ENCODE data around the gene DCUN1D5.

Gene DCUN1D5

GRCh38 chr11:103091801-103092524, at the start of gene DCUN1D5:
TSS of gene DCUN1D5 (minus strand) at chr11:103092160. CDS start at chr11:103091872, 288 bp downstream.
- peak; percentile 91 for DNase-seq

GRCh38 chr11:103125462-103125861, 33.5 kb upstream of the DCUN1D5 start:
- DNase-seq: no peak

DNA sequence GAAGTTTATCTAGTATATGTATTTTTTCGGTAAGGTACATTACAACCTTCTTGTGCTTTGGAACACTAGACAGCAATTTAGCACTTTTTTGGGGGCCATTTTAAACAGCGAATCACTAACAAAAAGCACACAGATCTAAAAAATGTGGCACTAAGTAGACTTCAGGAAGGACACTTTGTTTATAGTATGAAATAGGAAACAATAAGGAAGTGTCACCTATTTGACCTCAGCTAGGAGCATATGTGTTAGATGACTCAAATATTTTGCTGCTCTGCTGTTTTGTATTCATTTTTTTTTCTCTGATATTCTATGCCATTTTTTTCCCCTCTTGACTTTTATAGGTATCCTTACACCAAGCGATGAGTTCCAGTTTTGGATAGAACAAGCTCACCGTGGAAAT, 22.9 kb upstream of the DCUN1D5 start:
- DNase-seq: no peak

DNA sequence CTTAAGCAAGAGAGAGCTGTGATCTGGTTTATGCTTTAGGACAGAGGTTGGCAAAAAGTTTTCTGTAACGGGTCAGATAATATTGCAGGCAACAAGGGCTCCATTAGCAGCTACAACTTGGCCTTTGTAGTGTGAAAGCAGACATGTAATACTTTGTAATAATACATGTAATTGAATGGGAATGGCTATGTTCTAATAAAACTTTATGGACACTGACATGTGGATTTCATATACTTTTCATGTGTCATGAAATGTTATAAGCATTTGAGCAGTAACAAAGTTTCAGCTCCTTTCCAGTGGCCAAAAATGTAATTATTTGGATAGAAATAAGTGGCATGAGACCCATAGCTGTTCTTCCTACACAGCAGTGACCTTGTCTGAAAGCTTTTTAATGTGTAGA, 20.4 kb upstream of the DCUN1D5 start:
- DNase-seq: no peak

DNA sequence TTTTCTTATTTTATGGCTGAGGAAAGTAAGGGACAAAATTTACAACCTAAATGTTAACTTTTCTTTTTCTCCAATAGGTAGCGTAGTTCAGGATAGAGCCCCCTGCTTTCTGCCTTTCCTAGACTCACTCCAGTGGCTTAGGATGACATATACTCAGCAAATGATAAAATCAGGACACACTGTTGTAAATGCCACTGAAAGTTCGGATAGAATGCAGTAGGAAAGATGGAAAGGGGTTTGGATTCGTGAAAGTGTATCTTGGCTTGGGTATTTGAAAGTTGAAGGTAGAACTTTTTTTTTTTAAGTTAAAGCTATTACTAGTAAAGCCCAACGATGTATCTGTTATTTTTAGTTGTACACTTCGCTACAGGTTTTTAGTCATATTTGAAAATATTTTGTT, 19.4 kb upstream of the DCUN1D5 start:
- DNase-seq: no peak

DNA sequence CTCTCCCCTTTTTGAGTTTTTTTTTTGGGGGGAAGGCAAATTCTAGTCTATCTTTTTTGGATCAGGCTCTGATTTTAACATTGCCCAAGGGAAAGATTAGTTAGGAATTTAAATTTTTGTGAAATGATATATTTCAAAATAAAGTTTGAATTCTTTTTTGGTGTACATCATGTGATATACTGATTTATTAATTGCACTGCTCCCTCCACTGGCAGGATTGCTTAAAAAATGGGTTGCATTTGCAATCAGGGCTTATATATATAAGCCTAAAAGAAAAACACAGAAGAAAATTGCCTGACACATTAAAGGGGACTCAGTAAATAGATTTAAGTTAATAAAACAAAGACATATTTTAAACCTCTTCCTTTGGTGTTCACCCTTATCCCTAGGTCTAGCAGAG, 18.4 kb upstream of the DCUN1D5 start:
- no peak for DNase-seq

GRCh38 chr11:103109818-103110388, 17.9 kb upstream of the DCUN1D5 start:
- no peak for DNase-seq

GRCh38 chr11:103108933-103109817, 17.2 kb upstream of the DCUN1D5 start, which contains the start of gene DYNC2H1:
TSS of gene DYNC2H1 (plus strand) at chr11:103109426. CDS start at chr11:103109575, 149 bp downstream.
- peak; percentile 81 for DNase-seq

GRCh38 chr11:103097279-103097678, 5.3 kb upstream of the DCUN1D5 start:
- no peak for DNase-seq

DNA sequence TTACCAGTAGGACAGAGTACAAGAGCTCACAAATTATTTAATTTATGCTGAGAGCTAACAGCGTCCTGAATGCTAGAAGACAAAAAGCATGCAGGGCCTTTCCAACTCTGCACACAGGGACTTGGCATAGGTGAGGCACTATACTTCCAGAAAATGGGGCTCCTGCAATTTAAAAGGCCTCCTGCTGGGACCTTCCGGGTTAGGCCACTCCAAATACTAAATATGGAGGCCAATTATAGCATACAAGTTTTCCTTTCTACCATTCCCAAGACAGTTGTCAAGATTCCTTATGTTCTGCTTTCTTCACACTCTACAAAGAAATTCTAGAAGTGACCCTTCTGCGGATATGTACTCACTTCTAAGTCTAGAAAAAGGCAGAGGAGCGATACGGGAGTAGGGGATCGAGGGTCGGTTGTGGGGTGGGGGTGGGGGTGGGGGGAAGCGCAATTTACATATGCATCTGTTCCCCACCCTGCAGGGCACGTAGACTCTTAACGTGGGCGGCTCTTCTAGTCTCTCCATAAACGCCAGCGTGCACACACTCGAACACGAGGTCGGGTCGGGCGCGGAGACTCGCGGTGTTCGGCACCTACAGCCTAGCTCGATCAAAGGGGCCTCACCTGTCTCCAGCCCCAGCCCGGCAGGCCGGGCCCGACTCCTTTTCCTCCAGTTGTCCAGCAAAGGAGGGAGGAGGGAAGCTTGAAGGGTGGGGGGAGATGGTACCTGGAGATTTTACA, 728 bp downstream of the DCUN1D5 start:
- DNase-seq: no peak

DNA sequence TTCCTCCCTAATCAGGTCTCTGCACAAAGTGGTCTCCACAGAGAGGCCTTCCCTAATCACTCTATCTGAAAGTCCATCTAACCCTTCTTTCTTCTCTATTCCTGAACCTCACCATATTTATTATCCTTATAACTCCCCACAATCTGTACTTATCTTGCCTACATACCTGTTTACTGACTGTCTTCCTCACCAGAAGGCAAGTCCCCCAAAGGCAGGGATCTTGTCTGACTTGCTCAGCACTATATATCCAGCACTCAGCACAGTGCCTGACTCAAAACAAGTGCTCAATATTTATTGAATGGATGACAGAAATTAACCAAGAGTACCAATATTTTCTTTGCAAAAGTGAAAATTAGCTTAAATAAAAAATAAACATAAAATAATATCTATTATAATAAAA, 5.5 kb downstream of the DCUN1D5 start:
- DNase-seq: no peak

GRCh38 chr11:103085758-103086365, 6.1 kb downstream of the DCUN1D5 start:
- no peak for DNase-seq

DNA sequence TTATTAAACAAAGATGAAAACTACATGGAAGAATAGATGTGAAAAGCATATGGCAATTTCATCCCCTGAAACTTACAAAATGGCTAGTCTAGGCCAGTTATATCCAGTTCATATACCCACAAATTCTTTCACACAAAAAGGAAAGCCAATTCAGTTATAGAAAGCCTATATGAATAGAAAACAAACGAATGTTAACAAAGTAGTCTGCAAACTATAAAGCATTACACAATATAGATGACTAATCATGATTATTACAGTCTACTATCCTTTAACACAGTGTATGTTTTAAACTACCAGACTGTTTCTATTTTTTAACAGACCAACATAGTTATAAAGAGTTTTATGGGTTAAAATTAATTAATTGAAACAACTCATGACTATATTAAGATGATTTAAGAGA, 12.1 kb downstream of the DCUN1D5 start:
- DNase-seq: no peak

- DNase-seq: no peak
Observed at GRCh38 chr11:103078710-103079109, 13.2 kb downstream of the DCUN1D5 start.

GRCh38 chr11:103077554-103077953, 14.4 kb downstream of the DCUN1D5 start:
- no peak for DNase-seq

GRCh38 chr11:103076361-103076760, 15.6 kb downstream of the DCUN1D5 start:
- no peak for DNase-seq

- DNase-seq: no peak
Observed at GRCh38 chr11:103071008-103071407, 21.0 kb downstream of the DCUN1D5 start.

GRCh38 chr11:103070142-103070541, 21.8 kb downstream of the DCUN1D5 start:
- DNase-seq: no peak

DNA sequence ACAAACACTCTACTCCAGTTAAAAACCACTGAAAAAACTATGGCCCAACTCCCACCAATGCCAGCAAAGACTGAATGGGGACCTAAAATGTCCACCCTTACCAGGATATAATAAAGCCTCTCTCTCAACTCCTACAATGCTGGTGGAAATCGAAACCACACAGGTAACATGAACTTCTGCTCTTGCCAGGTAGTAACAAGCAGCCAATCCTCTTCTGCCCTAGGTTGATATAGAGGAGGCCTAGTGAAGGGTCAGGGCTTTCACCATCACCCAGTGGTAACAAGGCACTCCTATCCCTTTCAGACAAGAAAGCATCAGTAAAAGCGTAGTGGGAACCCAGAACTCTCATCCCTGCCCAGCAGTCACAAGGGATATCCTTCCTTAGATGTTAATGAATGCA, 22.6 kb downstream of the DCUN1D5 start:
- DNase-seq: no peak

DNA sequence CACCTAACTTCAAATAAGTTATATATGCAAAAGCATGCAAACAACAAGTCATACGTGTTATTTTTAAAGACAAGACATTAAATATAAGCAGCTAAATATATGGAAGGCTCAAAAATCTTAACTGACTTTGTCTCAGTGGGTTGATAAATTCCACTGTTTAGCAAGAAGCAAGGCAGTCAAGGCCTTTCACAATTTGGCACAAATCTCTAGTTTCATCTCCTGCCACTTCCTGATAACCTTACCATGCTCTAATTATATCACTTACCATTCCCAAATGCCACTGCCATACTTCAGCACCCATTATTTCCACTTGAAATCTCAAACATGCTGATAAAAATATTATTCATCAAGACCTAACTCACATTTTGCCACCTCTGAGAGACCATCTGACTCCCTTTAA, 24.8 kb downstream of the DCUN1D5 start:
- no peak for DNase-seq

DNA sequence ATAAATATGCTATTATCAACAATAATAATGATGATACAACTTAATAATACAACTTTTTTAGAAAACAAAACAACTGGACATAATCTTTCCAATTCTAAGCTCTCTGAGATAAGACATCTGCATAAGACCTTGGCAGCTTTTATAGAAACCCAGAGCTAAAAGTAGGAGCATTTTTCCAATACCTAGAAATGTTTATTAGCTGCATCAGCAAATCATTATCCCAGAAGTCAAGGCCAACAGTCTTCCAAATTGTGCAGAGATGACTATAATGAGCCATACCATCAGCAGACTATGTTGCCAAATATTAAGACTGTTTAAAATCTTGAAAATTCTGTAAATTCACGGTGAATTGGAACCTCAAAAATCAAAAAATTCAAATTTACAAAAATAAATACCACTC, 30.3 kb downstream of the DCUN1D5 start:
- DNase-seq: no peak

DNA sequence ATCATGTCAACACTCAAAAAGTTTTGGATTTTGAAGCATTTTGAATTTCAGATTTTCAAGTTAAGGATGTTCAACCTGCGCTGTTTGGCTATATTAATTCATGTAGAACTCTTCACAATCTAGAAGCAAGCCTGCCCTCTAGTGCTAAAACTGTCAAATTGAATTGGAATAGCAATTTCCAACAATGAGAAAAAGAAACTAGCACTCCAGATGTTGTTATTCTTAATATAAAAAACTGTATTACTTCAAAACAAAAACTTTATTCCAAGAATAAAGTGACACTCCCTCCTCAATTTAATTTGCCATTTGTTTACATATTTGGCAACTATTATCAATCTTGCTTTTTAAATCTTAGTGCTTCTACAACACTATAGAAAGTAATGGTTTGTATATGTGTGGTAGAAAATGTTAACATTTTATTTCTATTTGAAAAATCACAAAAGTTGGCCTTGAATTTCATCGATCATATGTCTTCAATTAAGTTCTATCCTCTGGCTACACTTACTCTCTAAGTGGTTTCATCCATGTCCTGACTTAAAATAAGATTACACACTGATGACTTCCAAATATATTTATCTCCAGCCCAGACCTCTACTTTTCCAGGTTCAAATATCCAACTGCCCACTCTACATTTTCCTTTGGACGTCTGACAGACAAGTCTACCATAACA, 36.6 kb downstream of the DCUN1D5 start:
- DNase-seq: no peak
